ENCODE results near the gene MUC5AC.

DNA sequence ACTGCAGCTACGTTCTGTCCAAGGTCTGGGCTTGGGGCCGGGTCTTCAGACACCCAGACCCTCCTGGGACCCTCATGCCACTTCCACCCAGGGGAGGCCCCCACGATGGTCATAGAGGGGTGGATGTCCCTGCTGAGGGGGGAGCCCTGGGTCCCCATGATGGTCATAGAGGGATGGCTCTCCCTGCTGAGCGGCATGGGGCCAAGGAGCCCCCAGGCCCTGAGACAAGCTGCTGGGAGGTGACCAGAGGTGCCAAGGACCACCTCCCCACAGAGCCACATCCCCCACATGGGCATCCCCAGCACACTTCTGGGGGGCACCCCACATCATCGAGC is 72.3 kb downstream of the MUC5AC start:
- TF ChIP-seq MYC (IDR thresholded peaks at IDR 0.05; ENCODE audit: low read depth, low read length) = no peak
- TF ChIP-seq POLR2A (IDR thresholded peaks at IDR 0.05; ENCODE audit: extremely low read depth, insufficient read length) = no peak
- TF ChIP-seq, protein P1, sequence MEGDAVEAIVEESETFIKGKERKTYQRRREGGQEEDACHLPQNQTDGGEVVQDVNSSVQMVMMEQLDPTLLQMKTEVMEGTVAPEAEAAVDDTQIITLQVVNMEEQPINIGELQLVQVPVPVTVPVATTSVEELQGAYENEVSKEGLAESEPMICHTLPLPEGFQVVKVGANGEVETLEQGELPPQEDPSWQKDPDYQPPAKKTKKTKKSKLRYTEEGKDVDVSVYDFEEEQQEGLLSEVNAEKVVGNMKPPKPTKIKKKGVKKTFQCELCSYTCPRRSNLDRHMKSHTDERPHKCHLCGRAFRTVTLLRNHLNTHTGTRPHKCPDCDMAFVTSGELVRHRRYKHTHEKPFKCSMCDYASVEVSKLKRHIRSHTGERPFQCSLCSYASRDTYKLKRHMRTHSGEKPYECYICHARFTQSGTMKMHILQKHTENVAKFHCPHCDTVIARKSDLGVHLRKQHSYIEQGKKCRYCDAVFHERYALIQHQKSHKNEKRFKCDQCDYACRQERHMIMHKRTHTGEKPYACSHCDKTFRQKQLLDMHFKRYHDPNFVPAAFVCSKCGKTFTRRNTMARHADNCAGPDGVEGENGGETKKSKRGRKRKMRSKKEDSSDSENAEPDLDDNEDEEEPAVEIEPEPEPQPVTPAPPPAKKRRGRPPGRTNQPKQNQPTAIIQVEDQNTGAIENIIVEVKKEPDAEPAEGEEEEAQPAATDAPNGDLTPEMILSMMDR (IDR thresholded peaks at IDR 0.05; ENCODE audit: low read depth, low read length) = no peak
- TF ChIP-seq, protein P2, sequence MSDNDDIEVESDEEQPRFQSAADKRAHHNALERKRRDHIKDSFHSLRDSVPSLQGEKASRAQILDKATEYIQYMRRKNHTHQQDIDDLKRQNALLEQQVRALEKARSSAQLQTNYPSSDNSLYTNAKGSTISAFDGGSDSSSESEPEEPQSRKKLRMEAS (IDR thresholded peaks at IDR 0.05; ENCODE audit: low read depth, low read length) = no peak

Data from NB4 (cell line).